A549 (cell line): Measurements from ENCODE around the gene CTNND2. TPM values are rescaled to one million over a fixed set of nuclear protein-coding genes. Genes with fewer than 3 reads are reported as not detected.

Source experiments
- ATAC-seq, 2 experiments: fragments of 200-7000 bp in 1 of 2; fragments of >200 bp in 1 of 2; cut with Nextera tagmentation in 1 of 2; cut with Tn5 transposase in 1 of 2; 3 replicates each; pipeline versions ENCODE4 v1.8.0 to v1.9.1; 2018 to 2020; ENCODE audit warnings: mild to moderate bottlenecking in 1 of 2, moderate library complexity in 1 of 2
- CTCF ChIA-PET: fragments of 300-600 bp; sonication (Branson Sonifier 250); formaldehyde crosslinking; extraction: SDS; loops from one replicate; lab custom pipeline; 2021; ENCODE audit warnings: antibody characterized with exemption, inconsistent platforms; lab: Yijun Ruan, JAX
- POLR2A ChIA-PET: fragments of 350-600 bp; formaldehyde crosslinking; extraction: SDS; loops from one replicate; lab custom pipeline; 2021; ENCODE audit warnings: antibody characterized with exemption, inconsistent platforms; lab: Yijun Ruan, JAX
- DNase-seq, 2 experiments: peaks; one replicate each; pipeline versions ENCODE4 v3.0.0 to v3.0.0-alpha.2; 2011 to 2016; ENCODE audit warnings: low read depth in 1 of 2, low spot score in 1 of 2
- FAIRE-seq: peaks from 2 replicates; lab custom pipeline; 2011; peaks lifted over from hg19 to GRCh38; lab: Jason Lieb, UNC
- H3K27ac ChIP-seq, 2 experiments: fragments of >200 bp; sonication (Bioruptor Twin); formaldehyde crosslinking; 3 replicates each; pipeline ENCODE4 v1.5.1; 2016 to 2017
- H3K4me1 ChIP-seq: fragments of >200 bp; sonication (Bioruptor Twin); formaldehyde crosslinking; 3 replicates; pipeline ENCODE4 v1.6.1; 2016
- H3K4me2 ChIP-seq: fragments of >200 bp; sonication (Bioruptor Twin); formaldehyde crosslinking; 3 replicates; pipeline ENCODE4 v1.6.1; 2016
- H3K4me3 ChIP-seq: fragments of >200 bp; sonication (Bioruptor Twin); formaldehyde crosslinking; 3 replicates; pipeline ENCODE4 v1.5.1; 2016
- H3K9me3 ChIP-seq: fragments of >200 bp; sonication (Bioruptor Twin); formaldehyde crosslinking; 3 replicates; pipeline ENCODE4 v1.6.1; 2016
- CEBPB ChIP-seq, 2 experiments: fragments of >200 bp in 1 of 2; sonication (Bioruptor Twin) in 1 of 2; formaldehyde crosslinking in 1 of 2; IDR thresholded peaks; 2 replicates each; pipeline ENCODE4 v1.6.1; 2012 to 2016
- CHD2 ChIP-seq: fragments of 150-350 bp; IDR thresholded peaks from 2 replicates; pipeline ENCODE4 v1.6.1; 2014; ENCODE audit warnings: low read length; ENCODE audit not compliant: partially characterized antibody
- CTCF ChIP-seq: fragments of >200 bp; sonication (Bioruptor Twin); formaldehyde crosslinking; IDR thresholded peaks from 3 replicates; pipeline ENCODE4 v1.5.1; 2016
- E2F6 ChIP-seq: IDR thresholded peaks from 2 replicates; pipeline ENCODE4 v1.6.1; 2012; ENCODE audit warnings: low read depth, borderline replicate concordance
- FOSL2 ChIP-seq, 2 experiments: fragments of 450-650 bp in 1 of 2; fragments of >200 bp in 1 of 2; sonication (Bioruptor Twin) in 1 of 2; formaldehyde crosslinking; IDR thresholded peaks; 2 replicates each; pipeline versions ENCODE4 v1.5.0 to v1.6.1; 2016 to 2020; ENCODE audit warnings: mild to moderate bottlenecking in 1 of 2, moderate library complexity in 1 of 2
- HDAC2 ChIP-seq: fragments of 200-600 bp; sonication (generic); IDR thresholded peaks from 2 replicates; pipeline ENCODE4 v1.6.1; 2016
- HOXB5 ChIP-seq: fragments of 250-450 bp; sonication (Bioruptor Pico); IDR thresholded peaks from 2 replicates; pipeline ENCODE4 v1.5.0; 2020; ENCODE audit warnings: mild to moderate bottlenecking, moderate library complexity
- KDM1A ChIP-seq: fragments of 200-600 bp; sonication (generic); IDR thresholded peaks from 2 replicates; pipeline ENCODE4 v1.6.1; 2016; ENCODE audit warnings: low read depth, mild to moderate bottlenecking
- KDM5A ChIP-seq: fragments of 200-600 bp; sonication (generic); IDR thresholded peaks from 2 replicates; pipeline ENCODE4 v1.6.1; 2016; ENCODE audit warnings: antibody characterized with exemption, mild to moderate bottlenecking
- NR3C1 ChIP-seq: fragments of >200 bp; sonication (Bioruptor Twin); formaldehyde crosslinking; IDR thresholded peaks from 3 replicates; pipeline ENCODE4 v1.6.1; 2017
- POLR2A ChIP-seq: IDR thresholded peaks from 2 replicates; pipeline ENCODE4 v1.6.1; 2012; ENCODE audit warnings: mild to moderate bottlenecking, low read length
- POLR2AphosphoS2 ChIP-seq: conservative IDR thresholded peaks from 2 replicates; pipeline ENCODE4 v1.6.1; 2012; ENCODE audit warnings: low read length, improper control_type of control experiment, inconsistent platforms
- RAD21 ChIP-seq, 2 experiments: fragments of >200 bp in 1 of 2; sonication (Bioruptor Twin) in 1 of 2; formaldehyde crosslinking in 1 of 2; IDR thresholded peaks in 1 of 2; conservative IDR thresholded peaks in 1 of 2; 2 replicates in 1 of 2; 3 replicates in 1 of 2; pipeline ENCODE4 v1.6.1; 2012 to 2018; ENCODE audit warnings: inconsistent platforms in 1 of 2
- RCOR1 ChIP-seq: fragments of 150-350 bp; IDR thresholded peaks from 2 replicates; pipeline ENCODE4 v1.6.1; 2014; ENCODE audit warnings: antibody characterized with exemption, low read length, low read depth
- SMC3 ChIP-seq: fragments of >200 bp; sonication (Bioruptor Twin); formaldehyde crosslinking; IDR thresholded peaks from 3 replicates; pipeline ENCODE4 v1.6.1; 2018; ENCODE audit warnings: inconsistent platforms
- TP53 ChIP-seq: fragments of 250-450 bp; sonication (Bioruptor Pico); IDR thresholded peaks from 2 replicates; pipeline ENCODE4 v1.5.0; 2021; ENCODE audit warnings: mild to moderate bottlenecking, moderate library complexity
- ZNF302 ChIP-seq: fragments of 250-450 bp; sonication (Bioruptor Pico); IDR thresholded peaks from 2 replicates; pipeline ENCODE4 v1.9.0; 2021; ENCODE audit warnings: inconsistent platforms, mild to moderate bottlenecking, moderate library complexity
- WGBS: methylation state at CpG from one replicate; pipeline ENCODE4 v1.1.6; 2017; ENCODE audit errors: missing lambda C conversion rate; 5-methylcytosine and 5-hydroxymethylcytosine counted together
- polyA plus RNA-seq, 4 experiments: library from polyadenylated mRNA; depleted of rRNA in 3 of 4; stranded (reverse); fragments of >200 nt; fragmentation: RNase III in 1 of 4; extraction: RNeasy Plus Mini Kit Qiagen cat#74134 plus additional on column Dnase treatment in 1 of 4; gene quantifications; 2 replicates in 3 of 4; 3 replicates in 1 of 4; pipeline ENCODE4 v1.2.3, GENCODE V29; 2011 to 2017
- TF ChIP-seq, protein P1 (sequence below): fragments of 250-450 bp; sonication (Bioruptor Pico); IDR thresholded peaks from 2 replicates; pipeline ENCODE4 v1.5.0; 2021; ENCODE audit warnings: mild to moderate bottlenecking, moderate library complexity, borderline replicate concordance
- TF ChIP-seq, protein P2 (sequence below): fragments of >200 bp; sonication (Bioruptor Twin); formaldehyde crosslinking; IDR thresholded peaks from 2 replicates; pipeline ENCODE4 v1.6.1; 2016
- TF ChIP-seq, protein P3 (sequence below): IDR thresholded peaks from 2 replicates; pipeline ENCODE4 v1.6.1; 2012
- TF ChIP-seq, protein P4 (sequence below): fragments of 250-450 bp; sonication (Bioruptor Pico); IDR thresholded peaks from 2 replicates; pipeline ENCODE4 v1.5.0; 2020; ENCODE audit warnings: low read depth, mild to moderate bottlenecking, moderate library complexity

The CTNND2 gene
- polyA plus RNA-seq, 2 of the 4 experiments (the other 2 are of a cell fraction) = not detected

- no peak for FAIRE-seq
- ChIA-PET POLR2A (no interaction called here), CTCF (no interaction called here)
- Histone ChIP-seq H3K4me1 (no peaks in the 10 kb centered on the region), H3K9me3 (no peaks in the 10 kb centered on the region), H3K4me3 (no peak overlapping the region), H3K27ac (no peak overlapping the region), H3K4me2 (no peak overlapping the region)
- DNase-seq = no peak
- TF ChIP-seq SMC3 = no peak
- no peak for ATAC-seq
- WGBS = 25% methylated on average over 1 of the region's 1 CpG
Observed at GRCh38 chr5:11104210-11104609, 800.0 kb downstream of the CTNND2 start.

DNA sequence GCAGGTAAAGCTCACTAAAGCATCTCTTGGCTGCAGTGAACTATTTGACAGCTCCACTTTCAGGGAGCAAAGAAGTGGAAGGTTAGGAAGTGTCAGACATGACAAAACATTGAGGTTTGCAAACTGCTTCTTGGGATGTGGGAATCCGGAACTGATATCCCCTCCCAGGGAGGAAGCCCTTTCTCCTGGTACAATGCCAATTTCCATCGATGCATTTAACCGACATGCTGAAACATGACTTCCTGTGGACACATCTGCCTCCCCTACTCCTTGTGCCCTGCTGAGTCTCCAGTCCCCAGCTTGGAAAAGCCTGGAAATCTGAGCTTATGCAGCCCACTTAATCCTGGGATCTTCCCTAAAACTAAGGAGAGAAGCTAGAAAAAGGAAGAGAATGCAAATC is 820.1 kb downstream of the CTNND2 start:
- POLR2A ChIA-PET = no interaction called here
- 46% methylated on average over 3 of the region's 3 CpGs for WGBS
- no peak overlapping the region for H3K4me3 ChIP-seq
- CTCF ChIA-PET = no interaction called here
- ATAC-seq (no peak), FAIRE-seq (no peak), DNase-seq (no peak)
- H3K27ac ChIP-seq = no peak overlapping the region
- H3K9me3 ChIP-seq = no peaks in the 10 kb centered on the region
- no peaks in the 10 kb centered on the region for H3K4me1 ChIP-seq
- H3K4me2 ChIP-seq = no peak overlapping the region
- TF ChIP-seq KDM1A (no peak), CTCF (no peak), POLR2A (no peak), CEBPB (IDR thresholded peaks at IDR 0.05) (no peak), CHD2 (no peak), RAD21 (conservative IDR thresholded peaks at IDR 0.05 in 1 of 2, IDR thresholded peaks at IDR 0.05 in 1 of 2) (no peak), KDM5A (no peak), E2F6 (no peak), POLR2AphosphoS2 (no peak), TP53 (CRISPR knock-in tag) (no peak), NR3C1 (no peak), FOSL2 (IDR thresholded peaks at IDR 0.05) (no peak), FOSL2 (CRISPR knock-in tag; IDR thresholded peaks at IDR 0.05) (no peak)
- TF ChIP-seq, protein P1, sequence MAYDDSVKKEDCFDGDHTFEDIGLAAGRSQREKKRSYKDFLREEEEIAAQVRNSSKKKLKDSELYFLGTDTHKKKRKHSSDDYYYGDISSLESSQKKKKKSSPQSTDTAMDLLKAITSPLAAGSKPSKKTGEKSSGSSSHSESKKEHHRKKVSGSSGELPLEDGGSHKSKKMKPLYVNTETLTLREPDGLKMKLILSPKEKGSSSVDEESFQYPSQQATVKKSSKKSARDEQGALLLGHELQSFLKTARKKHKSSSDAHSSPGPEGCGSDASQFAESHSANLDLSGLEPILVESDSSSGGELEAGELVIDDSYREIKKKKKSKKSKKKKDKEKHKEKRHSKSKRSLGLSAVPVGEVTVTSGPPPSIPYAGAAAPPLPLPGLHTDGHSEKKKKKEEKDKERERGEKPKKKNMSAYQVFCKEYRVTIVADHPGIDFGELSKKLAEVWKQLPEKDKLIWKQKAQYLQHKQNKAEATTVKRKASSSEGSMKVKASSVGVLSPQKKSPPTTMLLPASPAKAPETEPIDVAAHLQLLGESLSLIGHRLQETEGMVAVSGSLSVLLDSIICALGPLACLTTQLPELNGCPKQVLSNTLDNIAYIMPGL (CRISPR knock-in tag) = no peak
- TF ChIP-seq, protein P2, sequence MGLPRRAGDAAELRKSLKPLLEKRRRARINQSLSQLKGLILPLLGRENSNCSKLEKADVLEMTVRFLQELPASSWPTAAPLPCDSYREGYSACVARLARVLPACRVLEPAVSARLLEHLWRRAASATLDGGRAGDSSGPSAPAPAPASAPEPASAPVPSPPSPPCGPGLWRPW = no peak
- TF ChIP-seq, protein P3, sequence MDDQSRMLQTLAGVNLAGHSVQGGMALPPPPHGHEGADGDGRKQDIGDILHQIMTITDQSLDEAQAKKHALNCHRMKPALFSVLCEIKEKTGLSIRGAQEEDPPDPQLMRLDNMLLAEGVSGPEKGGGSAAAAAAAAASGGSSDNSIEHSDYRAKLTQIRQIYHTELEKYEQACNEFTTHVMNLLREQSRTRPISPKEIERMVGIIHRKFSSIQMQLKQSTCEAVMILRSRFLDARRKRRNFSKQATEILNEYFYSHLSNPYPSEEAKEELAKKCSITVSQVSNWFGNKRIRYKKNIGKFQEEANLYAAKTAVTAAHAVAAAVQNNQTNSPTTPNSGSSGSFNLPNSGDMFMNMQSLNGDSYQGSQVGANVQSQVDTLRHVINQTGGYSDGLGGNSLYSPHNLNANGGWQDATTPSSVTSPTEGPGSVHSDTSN = no peak

- Histone ChIP-seq H3K4me3 (no peak overlapping the region), H3K4me2 (no peak overlapping the region), H3K4me1 (no peaks in the 10 kb centered on the region), H3K9me3 (no peaks in the 10 kb centered on the region), H3K27ac (no peak overlapping the region)
- no peak for FAIRE-seq
- TF ChIP-seq HDAC2 (no peak), HOXB5 (CRISPR knock-in tag) (no peak), ZNF302 (no peak), RCOR1 (no peak)
- TF ChIP-seq, protein P4, sequence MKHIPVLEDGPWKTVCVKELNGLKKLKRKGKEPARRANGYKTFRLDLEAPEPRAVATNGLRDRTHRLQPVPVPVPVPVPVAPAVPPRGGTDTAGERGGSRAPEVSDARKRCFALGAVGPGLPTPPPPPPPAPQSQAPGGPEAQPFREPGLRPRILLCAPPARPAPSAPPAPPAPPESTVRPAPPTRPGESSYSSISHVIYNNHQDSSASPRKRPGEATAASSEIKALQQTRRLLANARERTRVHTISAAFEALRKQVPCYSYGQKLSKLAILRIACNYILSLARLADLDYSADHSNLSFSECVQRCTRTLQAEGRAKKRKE = no peak
- ChIA-PET POLR2A (no interaction called here), CTCF (no interaction called here)
- ATAC-seq = no peak
- 45% methylated on average over 21 of the region's 21 CpGs for WGBS
- no peak for DNase-seq
Observed at GRCh38 chr5:11082404-11082945, 821.8 kb downstream of the CTNND2 start.
